Adrenal gland (tissue), 5 donors: ENCODE data around the gene HIVEP3.

Source experiments
- POLR2A ChIP-seq, 2 donors: fragments of 450-650 bp; IDR thresholded peaks; one replicate each; pipeline ENCODE4 v1.6.1; 2017; ENCODE audit warnings: antibody characterized with exemption in 2 of 2, mild to moderate bottlenecking in 2 of 2, moderate library complexity in 1 of 2
- TF ChIP-seq, protein P1 (sequence below), 6 experiments: fragments of 450-650 bp in 4 of 6; fragments of 200-600 bp in 2 of 6; sonication (generic) in 1 of 6; IDR thresholded peaks; 1 replicate in 5 of 6; 2 replicates in 1 of 6; pipeline versions ENCODE4 v1.5.1 to v1.8.0; 2016 to 2021; ENCODE audit warnings: antibody characterized with exemption in 6 of 6, mild to moderate bottlenecking in 2 of 6, moderate library complexity in 1 of 6
- donor health status: DM: no; HTN: no; CAD: no.

GRCh38 chr1:41675401-41675800 is 243.3 kb downstream of the HIVEP3 start:
- TF ChIP-seq POLR2A (IDR thresholded peaks at IDR 0.05): no peak
- TF ChIP-seq, protein P1, sequence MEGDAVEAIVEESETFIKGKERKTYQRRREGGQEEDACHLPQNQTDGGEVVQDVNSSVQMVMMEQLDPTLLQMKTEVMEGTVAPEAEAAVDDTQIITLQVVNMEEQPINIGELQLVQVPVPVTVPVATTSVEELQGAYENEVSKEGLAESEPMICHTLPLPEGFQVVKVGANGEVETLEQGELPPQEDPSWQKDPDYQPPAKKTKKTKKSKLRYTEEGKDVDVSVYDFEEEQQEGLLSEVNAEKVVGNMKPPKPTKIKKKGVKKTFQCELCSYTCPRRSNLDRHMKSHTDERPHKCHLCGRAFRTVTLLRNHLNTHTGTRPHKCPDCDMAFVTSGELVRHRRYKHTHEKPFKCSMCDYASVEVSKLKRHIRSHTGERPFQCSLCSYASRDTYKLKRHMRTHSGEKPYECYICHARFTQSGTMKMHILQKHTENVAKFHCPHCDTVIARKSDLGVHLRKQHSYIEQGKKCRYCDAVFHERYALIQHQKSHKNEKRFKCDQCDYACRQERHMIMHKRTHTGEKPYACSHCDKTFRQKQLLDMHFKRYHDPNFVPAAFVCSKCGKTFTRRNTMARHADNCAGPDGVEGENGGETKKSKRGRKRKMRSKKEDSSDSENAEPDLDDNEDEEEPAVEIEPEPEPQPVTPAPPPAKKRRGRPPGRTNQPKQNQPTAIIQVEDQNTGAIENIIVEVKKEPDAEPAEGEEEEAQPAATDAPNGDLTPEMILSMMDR (IDR thresholded peaks at IDR 0.05): no peak
